Left ventricle myocardium inferior (tissue), 1 donor: ENCODE measurements around the gene TAF10. TPM values are rescaled to one million over a fixed set of nuclear protein-coding genes. Genes with fewer than 3 reads are reported as not detected.

Experiments used
- DNase-seq: peaks from one replicate; pipeline ENCODE4 v3.0.0-alpha.2; 2020
- H3K27ac ChIP-seq: fragments of 200-600 bp; replicated peaks from 2 replicates; pipeline ENCODE4 v1.8.0; 2021
- H3K27me3 ChIP-seq: fragments of 200-600 bp; 2 replicates; pipeline ENCODE4 v1.8.0; 2021; ENCODE audit warnings: low read depth
- H3K36me3 ChIP-seq: fragments of 200-600 bp; 2 replicates; pipeline ENCODE4 v1.8.0; 2021
- H3K4me1 ChIP-seq: fragments of 200-600 bp; 2 replicates; pipeline ENCODE4 v1.8.0; 2021
- H3K4me3 ChIP-seq: fragments of 200-600 bp; 2 replicates; pipeline ENCODE4 v1.8.0; 2021; ENCODE audit warnings: mild to moderate bottlenecking, moderate library complexity
- H3K9me3 ChIP-seq: fragments of 200-600 bp; replicated peaks from 2 replicates; pipeline ENCODE4 v1.8.0; 2021
- intact Hi-C: fragments of 100-400 bp; cut with micrococcal nuclease; formaldehyde crosslinking; loops from one replicate; pipeline ENCODE4 v1.11.0; 2022
- total RNA-seq: library from RNA; stranded (reverse); fragmentation: NEBNext Ultra II Directional; extraction: Animal tissue kit (Norgen Biotek cat#: 25700); gene quantifications from one replicate; pipeline ENCODE4 v1.2.1, GENCODE V29; 2021
- TF ChIP-seq, protein P1 (sequence below): fragments of 200-600 bp; IDR thresholded peaks from 2 replicates; pipeline ENCODE4 v1.8.0; 2021; ENCODE audit warnings: antibody characterized with exemption, mild to moderate bottlenecking, borderline replicate concordance
- donor health status: DM: no; HTN: yes; CAD: no; lungs with severe emphysema.

Gene TAF10
- total RNA-seq, 1 donor from 2014 or later: 106 TPM

DNA sequence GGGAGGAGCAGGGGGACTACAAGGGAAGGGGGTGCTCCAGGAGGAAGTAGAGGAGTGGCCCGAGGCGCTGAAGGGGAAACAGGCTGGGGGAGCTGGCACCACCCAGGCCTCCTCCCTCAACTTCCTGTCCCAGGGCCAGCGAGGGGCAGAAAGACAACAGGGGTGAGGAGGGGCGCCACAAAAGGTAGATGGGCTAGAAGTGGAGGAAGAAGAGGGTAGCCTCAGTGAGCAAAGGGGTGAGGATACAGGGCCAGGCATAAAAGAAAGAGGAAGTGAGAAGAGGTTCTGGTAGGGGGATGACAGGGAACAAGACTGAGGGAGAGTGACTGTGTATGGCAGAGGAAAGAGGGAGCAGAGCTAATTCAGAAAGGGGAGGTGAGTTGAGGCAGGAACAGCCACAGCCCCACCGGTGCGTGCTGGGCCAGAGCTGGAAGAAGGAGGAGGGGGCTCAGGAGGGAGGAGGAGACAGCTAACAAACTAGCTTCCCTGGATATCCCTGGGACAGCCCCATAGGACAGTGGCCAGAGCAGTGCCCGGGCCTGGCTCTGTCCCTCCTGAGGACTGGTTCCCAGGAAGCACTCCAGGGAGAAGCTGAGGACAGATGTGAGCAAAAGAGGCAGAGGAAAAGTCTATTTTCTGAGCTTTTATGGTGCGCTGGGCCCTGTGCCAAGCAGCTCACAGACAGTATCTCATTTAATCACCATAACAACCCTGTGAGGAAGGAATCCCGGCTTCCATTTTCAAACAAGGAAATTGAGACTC, 35.1 kb upstream of the TAF10 start:
- TF ChIP-seq, protein P1, sequence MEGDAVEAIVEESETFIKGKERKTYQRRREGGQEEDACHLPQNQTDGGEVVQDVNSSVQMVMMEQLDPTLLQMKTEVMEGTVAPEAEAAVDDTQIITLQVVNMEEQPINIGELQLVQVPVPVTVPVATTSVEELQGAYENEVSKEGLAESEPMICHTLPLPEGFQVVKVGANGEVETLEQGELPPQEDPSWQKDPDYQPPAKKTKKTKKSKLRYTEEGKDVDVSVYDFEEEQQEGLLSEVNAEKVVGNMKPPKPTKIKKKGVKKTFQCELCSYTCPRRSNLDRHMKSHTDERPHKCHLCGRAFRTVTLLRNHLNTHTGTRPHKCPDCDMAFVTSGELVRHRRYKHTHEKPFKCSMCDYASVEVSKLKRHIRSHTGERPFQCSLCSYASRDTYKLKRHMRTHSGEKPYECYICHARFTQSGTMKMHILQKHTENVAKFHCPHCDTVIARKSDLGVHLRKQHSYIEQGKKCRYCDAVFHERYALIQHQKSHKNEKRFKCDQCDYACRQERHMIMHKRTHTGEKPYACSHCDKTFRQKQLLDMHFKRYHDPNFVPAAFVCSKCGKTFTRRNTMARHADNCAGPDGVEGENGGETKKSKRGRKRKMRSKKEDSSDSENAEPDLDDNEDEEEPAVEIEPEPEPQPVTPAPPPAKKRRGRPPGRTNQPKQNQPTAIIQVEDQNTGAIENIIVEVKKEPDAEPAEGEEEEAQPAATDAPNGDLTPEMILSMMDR: no peak
- H3K27ac ChIP-seq: peak overlapping the region; percentile 89
- DNase-seq: peak; percentile 64
- intact Hi-C loops: no loop called here
- H3K4me1 ChIP-seq: peaks cover 72% of the 10 kb centered on the region
- peak overlapping the region; percentile 29 for H3K4me3 ChIP-seq
- no peaks in the 10 kb centered on the region for H3K36me3 ChIP-seq
- no peaks in the 10 kb centered on the region for H3K9me3 ChIP-seq
- H3K27me3 ChIP-seq: no peaks in the 10 kb centered on the region

DNA sequence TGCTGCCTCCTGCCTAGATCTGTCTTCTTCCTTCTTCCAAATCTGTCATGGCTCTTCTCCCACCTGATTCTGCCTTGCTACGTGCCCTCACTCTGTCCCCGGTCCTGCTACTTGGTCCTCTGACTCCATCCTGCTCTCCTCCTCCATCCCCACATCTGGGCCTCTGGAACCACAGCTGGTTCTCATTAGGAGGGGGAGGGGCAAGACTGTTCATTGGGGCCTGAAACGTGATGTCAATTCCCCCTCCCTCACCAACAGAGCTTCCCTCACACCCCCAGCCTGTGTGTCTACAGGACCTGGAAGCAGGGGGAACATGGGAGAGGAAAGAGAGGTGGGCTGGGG, 34.5 kb upstream of the TAF10 start:
- DNase-seq: peak; percentile 54
- Histone ChIP-seq H3K4me1 (peaks cover 72% of the 10 kb centered on the region), H3K27ac (peak overlapping the region; percentile 89), H3K9me3 (no peaks in the 10 kb centered on the region), H3K36me3 (no peaks in the 10 kb centered on the region), H3K4me3 (peak overlapping the region; percentile 29), H3K27me3 (no peaks in the 10 kb centered on the region)
- intact Hi-C loops: no loop called here
- TF ChIP-seq, protein P1: no peak

DNA sequence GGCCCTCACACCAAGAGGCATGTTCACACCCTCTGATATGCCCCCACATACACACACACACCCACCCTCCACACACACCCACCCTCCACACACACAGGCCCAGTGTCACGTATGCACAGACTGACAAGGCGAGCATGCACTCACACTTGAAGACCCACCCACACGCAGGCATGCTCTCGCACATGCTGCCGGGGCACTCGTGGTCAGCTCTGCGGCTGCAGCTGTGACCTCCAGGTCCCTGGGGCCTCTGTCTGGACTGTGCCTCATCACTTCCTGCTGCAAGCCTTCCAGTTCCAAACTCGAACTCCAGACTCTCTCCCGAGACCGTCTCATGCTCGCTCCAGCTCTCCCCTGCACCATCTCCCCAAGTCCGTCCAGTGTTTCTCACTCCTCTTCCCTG, 34.1 kb upstream of the TAF10 start:
- Histone ChIP-seq H3K27me3 (no peaks in the 10 kb centered on the region), H3K36me3 (no peaks in the 10 kb centered on the region), H3K9me3 (no peaks in the 10 kb centered on the region), H3K27ac (peak overlapping the region; percentile 89), H3K4me1 (peaks cover 74% of the 10 kb centered on the region), H3K4me3 (peak overlapping the region; percentile 29)
- DNase-seq: peak; percentile 85
- TF ChIP-seq, protein P1: no peak
- intact Hi-C loops: no loop called here

DNA sequence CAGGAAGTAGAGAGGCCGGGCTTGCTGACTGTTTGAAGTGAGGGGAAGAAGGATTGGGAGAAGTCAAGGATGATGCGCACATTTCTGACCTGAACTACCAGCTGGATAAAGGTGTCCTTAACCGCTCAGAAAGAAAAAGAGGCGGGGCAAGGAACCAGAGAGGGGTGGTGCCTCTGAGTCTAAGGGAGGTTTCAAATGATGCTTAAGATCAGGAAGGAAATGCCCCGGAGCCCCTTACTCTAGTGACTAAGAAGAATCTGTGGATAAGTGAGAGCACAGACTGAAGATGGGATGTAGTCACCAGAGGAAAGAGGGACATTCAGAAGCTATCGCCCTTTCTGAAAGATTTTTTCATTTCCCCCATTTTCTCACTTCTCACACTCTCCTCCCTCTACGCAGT, 30.9 kb upstream of the TAF10 start:
- H3K9me3 ChIP-seq: no peaks in the 10 kb centered on the region
- intact Hi-C loops: no loop called here
- H3K27me3 ChIP-seq: no peaks in the 10 kb centered on the region
- TF ChIP-seq, protein P1: no peak
- H3K4me1 ChIP-seq: peaks cover 72% of the 10 kb centered on the region
- no peak overlapping the region for H3K4me3 ChIP-seq
- no peak overlapping the region for H3K27ac ChIP-seq
- DNase-seq: no peak
- H3K36me3 ChIP-seq: peaks cover 2% of the 10 kb centered on the region

DNA sequence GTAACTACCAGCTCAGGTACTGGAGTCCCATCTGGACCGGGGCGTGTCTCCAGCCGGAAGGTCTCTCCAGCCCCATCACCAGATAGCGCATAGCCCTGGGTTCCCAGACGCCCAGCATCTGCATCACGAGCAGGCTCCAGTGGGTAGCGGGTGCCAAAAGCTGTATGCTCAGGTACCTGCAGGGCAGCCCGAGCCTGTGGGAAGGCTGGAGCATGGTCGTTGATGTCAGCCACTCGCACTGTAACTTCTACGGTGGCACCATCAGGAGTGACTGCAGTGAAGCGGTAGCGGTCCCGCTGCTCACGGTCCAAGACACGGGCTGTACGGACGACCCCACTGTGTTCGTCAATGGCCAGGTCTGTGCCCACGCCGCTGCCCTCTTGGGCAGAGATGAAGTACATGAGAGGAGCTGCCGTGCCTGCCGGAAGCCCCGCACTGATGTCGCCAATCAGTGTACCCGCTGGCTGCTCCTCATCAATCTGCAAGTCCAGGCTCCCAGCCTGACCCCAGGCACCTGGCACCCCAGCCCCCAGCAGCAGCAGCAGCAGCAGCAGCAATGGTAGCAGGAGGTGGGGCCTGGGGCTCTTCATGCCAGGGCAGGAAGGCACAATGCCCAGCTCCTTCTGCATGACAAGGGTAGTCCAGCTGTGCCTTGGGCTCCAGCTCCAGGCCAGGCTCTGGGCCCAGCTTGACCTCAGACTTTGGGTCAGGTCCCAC, 29.1 kb upstream of the TAF10 start:
- peaks cover 2% of the 10 kb centered on the region for H3K36me3 ChIP-seq
- intact Hi-C loops: no loop called here
- DNase-seq: no peak
- no peak overlapping the region for H3K27ac ChIP-seq
- peaks cover 72% of the 10 kb centered on the region for H3K4me1 ChIP-seq
- TF ChIP-seq, protein P1: no peak
- no peak overlapping the region for H3K4me3 ChIP-seq
- no peaks in the 10 kb centered on the region for H3K9me3 ChIP-seq
- no peaks in the 10 kb centered on the region for H3K27me3 ChIP-seq
